Activated naive CD8-positive, alpha-beta T cell treated with anti-CD3 and anti-CD28 coated beads, Interleukin-2, amount 10 ng/mL, durations not matched to agents 7 days and 5 days (primary cell): ENCODE data around the gene SLC29A3. TPM values are rescaled to one million over a fixed set of nuclear protein-coding genes. Genes with fewer than 3 reads are reported as not detected.

ENCODE experiments used
- total RNA-seq, 2 experiments: library from RNA; stranded (reverse); gene quantifications; one replicate each; pipeline ENCODE4 v1.2.3, GENCODE V29; 2021

The SLC29A3 gene
- total RNA-seq, 2 experiments from 2014 or later, result 5.6 to 5.8 TPM

Other genes with a start within 250 kb of the SLC29A3 start
- gene UNC5B, start 106.7 kb upstream of the SLC29A3 start, total RNA-seq, result under 1 TPM in 1 of 2 experiments, not detected in 1; 0.03 TPM
- 1 to 10 TPM; 3.7 to 5.3 TPM for gene CDH23, start 77.7 kb downstream of the SLC29A3 start, total RNA-seq